Mucosa of rectum (tissue), 2 donors: Measurements from ENCODE around the gene CLASRP.
"Not testable (repeated sequence)": the region's sequence is repeated elsewhere in the genome, so short reads cannot be mapped to it uniquely, and the experiment has no call there.

Experiments
- H3K27ac ChIP-seq, 2 donors: one replicate each; pipeline ENCODE4 v1.7.0; 2013; ENCODE audit warnings: inconsistent platforms in 2 of 2, low read depth in 2 of 2, low read length in 2 of 2
- H3K27me3 ChIP-seq, 2 donors: one replicate each; pipeline ENCODE4 v1.7.0; 2013; ENCODE audit warnings: low read length in 2 of 2; ENCODE audit not compliant: control insufficient read depth in 2 of 2, insufficient read depth in 2 of 2
- H3K36me3 ChIP-seq, 2 donors: one replicate each; pipeline ENCODE4 v1.7.0; 2013; ENCODE audit warnings: low read length in 2 of 2; ENCODE audit not compliant: control insufficient read depth in 2 of 2, insufficient read depth in 2 of 2
- H3K4me1 ChIP-seq, 2 donors: one replicate each; pipeline ENCODE4 v1.7.0; 2013; ENCODE audit warnings: low read length in 2 of 2, mild to moderate bottlenecking in 1 of 2; ENCODE audit not compliant: control insufficient read depth in 2 of 2, insufficient read depth in 2 of 2
- H3K4me3 ChIP-seq, 2 donors: one replicate each; pipeline ENCODE4 v1.7.0; 2013; ENCODE audit warnings: low read length in 2 of 2
- H3K9ac ChIP-seq, 2 donors: one replicate each; pipeline ENCODE4 v1.7.0; 2013; ENCODE audit warnings: low read length in 2 of 2, low read depth in 1 of 2, mild to moderate bottlenecking in 1 of 2
- H3K9me3 ChIP-seq, 2 donors: one replicate each; pipeline ENCODE4 v1.7.0; 2013; ENCODE audit warnings: low read length in 2 of 2; ENCODE audit not compliant: control insufficient read depth in 2 of 2
- donor health status: healthy.
- donor health status: Normal muscosa, but diverticular disease.

CLASRP gene

DNA sequence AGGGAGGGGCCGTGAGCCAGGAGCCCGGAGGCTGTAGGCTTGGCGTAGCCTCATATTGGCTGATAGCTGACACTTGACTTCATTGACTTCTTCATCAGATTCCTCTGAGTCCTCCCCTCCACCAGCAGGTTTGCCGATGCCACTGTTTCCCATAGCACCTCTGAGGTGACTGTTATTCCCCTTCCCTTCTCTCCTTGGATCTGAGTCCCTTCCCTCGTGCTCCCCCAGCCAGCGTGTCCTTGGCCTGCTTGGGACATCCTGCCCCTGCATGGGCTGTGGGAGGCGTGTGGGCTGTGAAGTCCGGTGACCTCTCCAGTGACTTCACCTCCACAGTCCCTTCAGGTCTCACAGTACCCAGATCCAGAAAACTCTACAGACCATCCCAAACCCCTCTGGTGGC, 63.0 kb downstream of the CLASRP start:
- Histone ChIP-seq H3K9ac (no peak overlapping the region), H3K36me3 (peaks cover 0 to under 1% of the 10 kb centered on the region in 2 donors), H3K9me3 (no peaks in the 10 kb centered on the region), H3K4me1 (peaks cover 45% of the 10 kb centered on the region in 2 donors), H3K27me3 (no peaks in the 10 kb centered on the region), H3K27ac (peak overlapping the region in 1 of 2 donors; percentile 75), H3K4me3 (no peak overlapping the region)

DNA sequence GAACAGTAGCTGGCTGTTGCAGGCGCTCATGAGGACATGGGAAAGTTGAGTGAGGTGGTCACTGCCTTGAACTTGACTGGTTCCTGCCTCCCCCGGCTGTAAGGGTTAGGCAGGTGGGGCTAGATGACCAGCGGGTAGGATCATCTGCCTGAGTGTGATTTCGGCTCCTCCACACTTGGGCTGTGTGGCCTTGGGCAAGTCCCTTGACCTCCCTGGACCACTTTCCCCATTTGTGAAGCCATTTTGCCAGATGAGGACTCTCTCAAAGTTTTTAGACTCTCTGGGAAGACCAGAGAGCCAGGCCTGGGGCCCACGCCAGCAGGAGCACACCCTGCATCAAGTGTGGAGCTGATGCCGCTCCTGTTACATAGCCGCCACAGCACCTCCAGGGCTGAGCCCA, 63.6 kb downstream of the CLASRP start:
- Histone ChIP-seq H3K27me3 (no peaks in the 10 kb centered on the region), H3K9ac (no peak overlapping the region), H3K27ac (no peak overlapping the region), H3K4me3 (no peak overlapping the region), H3K4me1 (peaks cover 43% of the 10 kb centered on the region in 2 donors), H3K9me3 (no peaks in the 10 kb centered on the region), H3K36me3 (no peaks in the 10 kb centered on the region)

DNA sequence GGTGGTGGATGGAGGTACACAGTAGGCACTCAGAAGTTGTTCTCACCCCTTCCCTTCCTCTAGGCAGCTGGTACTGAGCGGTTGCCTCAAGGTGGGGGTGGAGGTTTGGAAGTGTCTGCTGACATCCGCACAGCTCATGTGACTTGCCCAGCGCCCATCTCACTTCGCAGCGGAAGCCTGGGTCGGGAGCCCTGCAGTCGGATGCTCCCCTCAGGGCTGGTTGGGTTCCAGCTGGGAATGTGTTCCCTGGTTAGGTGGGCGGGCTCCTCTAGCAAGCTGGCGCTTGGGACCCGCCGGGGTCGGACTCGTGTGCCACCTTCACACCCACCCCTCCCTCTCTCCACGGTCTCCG, 64.3 kb downstream of the CLASRP start:
- no peaks in the 10 kb centered on the region for H3K9me3 ChIP-seq
- no peaks in the 10 kb centered on the region for H3K36me3 ChIP-seq
- peaks cover 42 to 43% of the 10 kb centered on the region in 2 donors for H3K4me1 ChIP-seq
- peak overlapping the region in 1 of 2 donors; percentile 20 for H3K4me3 ChIP-seq
- no peak overlapping the region for H3K9ac ChIP-seq
- no peaks in the 10 kb centered on the region for H3K27me3 ChIP-seq
- peak overlapping the region in 1 of 2 donors; percentile 17 for H3K27ac ChIP-seq

DNA sequence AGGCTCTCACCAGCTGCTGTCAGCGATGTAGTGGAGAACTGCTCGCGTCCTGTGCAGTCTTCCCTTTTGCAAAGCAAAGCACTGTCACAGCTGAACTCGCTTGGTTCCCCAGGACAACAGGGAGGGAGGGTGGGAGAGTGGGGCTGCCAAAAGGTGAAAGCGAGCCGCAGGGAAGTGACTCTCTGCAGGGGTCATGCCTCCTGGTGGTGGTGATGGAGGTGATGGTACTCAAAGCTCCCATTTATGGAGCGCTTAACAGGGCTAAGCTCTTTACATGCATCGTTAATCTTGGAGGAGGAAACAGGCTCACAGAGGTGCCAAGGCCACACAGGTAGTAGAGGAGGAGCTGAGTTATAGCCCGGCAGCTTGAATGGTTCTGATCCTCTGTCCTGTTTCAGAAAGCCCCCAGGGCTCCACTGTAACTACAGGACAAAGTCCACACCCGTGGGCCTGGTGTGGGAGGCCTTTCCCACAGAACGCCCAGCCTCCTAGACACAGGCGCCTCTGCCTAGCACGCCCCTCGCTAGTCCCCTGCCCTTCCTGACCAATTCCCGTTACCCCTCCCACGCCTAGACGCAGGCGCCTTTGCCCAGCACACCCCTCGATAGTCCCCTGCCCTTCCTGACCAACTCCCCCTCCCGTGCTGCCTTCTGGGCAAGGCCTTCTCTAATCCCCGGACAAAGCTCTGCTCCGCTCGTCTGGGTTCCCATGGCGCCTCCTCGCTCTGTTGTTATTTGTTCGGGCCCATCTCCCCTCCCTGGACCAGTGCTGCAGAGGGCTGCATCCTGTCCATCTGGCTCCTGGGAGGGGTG, 64.9 kb downstream of the CLASRP start:
- Histone ChIP-seq H3K4me1 (peaks cover 36 to 40% of the 10 kb centered on the region in 2 donors), H3K4me3 (peak overlapping the region in 1 of 2 donors; percentile 20), H3K27ac (peak overlapping the region in 1 of 2 donors; percentile 28), H3K36me3 (no peaks in the 10 kb centered on the region), H3K9ac (peak overlapping the region in 1 of 2 donors; percentile 9), H3K9me3 (no peaks in the 10 kb centered on the region), H3K27me3 (no peaks in the 10 kb centered on the region)

DNA sequence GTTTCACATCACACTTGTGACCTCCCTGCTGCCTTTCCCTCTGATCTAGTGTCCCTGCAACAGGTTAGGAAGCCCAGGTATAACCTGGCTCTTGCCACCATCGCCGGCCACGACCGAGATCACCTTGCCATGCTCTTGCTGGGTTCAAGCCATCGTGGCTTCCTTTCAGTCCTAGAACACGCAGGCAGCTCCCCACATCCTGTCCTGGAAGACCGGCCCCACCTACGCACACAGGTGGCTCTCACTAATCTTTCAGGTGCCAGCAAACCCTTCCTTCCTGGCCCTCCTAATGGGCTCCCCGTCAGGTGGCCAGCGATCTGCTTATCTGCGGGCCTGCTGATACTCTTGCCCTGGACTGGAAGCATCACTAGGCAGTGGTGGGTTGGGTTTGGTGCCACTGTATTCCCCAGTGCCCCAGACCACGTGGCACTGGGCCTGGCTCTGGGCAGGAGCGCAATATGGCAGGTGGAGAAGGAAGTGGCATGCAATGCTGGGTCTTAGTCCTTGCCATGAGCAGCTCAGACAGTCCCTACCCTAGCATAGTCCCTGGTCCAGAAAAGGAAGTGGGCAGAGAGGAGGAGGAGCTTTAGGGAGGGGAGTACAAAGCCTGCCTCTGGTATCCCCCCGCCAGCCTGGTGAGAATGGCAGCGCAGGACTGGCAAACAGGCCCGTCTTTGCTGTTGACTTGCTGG, 66.0 kb downstream of the CLASRP start:
- Histone ChIP-seq H3K4me1 (peaks cover 36 to 40% of the 10 kb centered on the region in 2 donors), H3K9me3 (no peaks in the 10 kb centered on the region), H3K27ac (peak overlapping the region in 1 of 2 donors; percentile 35), H3K27me3 (no peaks in the 10 kb centered on the region), H3K4me3 (no peak overlapping the region), H3K36me3 (no peaks in the 10 kb centered on the region), H3K9ac (peak overlapping the region in 1 of 2 donors; percentile 12)

DNA sequence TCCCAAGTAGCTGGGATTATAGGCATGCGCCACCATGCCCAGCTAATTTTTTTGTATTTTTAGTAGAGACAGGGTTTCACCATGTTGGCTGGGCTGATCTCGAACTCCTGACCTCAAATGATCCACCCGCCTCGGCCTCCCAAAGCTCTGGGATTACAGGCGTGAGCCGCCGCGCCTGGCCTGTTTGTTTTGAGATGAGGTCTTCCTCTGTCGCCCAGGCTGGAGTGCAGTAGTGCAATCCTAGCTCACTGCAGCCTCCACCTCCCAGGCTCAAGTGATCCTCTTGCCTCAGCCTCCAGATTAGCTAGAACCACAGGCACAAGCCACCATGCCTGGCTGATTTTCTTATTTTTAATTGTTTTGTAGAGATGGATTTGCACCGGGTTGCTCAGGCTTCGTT, 67.5 kb downstream of the CLASRP start:
- not testable (repeated sequence) for H3K9me3 ChIP-seq, H3K27ac ChIP-seq, H3K36me3 ChIP-seq, H3K9ac ChIP-seq, H3K27me3 ChIP-seq, H3K4me3 ChIP-seq
- H3K4me1 ChIP-seq: peaks cover 27 to 31% of the 10 kb centered on the region in 2 donors

DNA sequence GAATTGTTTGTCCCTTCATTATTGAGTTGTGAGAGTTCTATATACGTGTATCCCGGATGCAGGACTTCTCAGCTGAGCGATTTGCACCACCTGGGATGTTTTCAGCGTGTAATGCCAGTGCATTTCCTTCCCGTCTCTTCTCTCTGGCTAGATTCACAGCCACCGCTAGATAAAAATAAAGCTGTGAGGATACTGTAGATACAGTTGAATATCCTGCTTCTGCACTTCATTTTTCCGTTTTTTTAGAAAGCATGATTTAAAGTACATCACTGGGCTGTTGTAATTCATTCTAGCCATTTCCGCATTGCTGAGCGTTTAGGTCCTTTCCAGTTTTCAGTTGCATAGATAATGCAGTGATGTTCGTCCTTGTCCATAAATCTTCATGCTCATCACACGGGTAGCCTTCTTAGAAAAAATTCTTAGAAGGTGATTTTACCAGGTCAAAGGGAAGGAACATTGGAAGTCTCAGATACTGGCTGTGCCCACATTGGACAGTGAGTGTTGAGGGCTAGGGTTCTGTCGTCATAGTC, 68.8 kb downstream of the CLASRP start:
- H3K4me3 ChIP-seq: no peak overlapping the region
- H3K27me3 ChIP-seq: no peaks in the 10 kb centered on the region
- H3K27ac ChIP-seq: no peak overlapping the region
- no peaks in the 10 kb centered on the region for H3K9me3 ChIP-seq
- no peak overlapping the region for H3K9ac ChIP-seq
- peaks cover 32 to 35% of the 10 kb centered on the region in 2 donors for H3K4me1 ChIP-seq
- no peaks in the 10 kb centered on the region for H3K36me3 ChIP-seq

DNA sequence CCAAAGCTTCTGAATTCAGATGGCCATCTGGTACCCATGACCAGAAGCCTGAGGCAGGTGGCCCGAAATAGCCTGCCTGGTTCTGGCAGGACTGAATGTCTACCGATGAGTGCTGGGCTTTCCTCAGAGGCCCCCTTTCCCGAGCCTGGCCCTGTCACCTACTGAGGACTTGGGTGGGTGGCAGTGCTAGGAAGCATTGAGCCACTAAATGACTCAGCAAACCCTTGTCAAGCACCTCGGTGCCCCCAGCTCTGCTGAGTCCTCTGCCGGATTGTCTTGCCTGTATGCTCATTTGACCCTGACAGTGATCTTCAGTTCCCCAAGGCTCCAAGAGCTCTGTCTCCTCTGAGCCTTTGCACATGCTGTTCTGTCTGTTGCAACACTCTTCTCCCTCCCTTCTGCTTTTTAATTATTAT, 72.0 kb downstream of the CLASRP start:
- H3K4me3 ChIP-seq: no peak overlapping the region
- H3K9ac ChIP-seq: no peak overlapping the region
- H3K36me3 ChIP-seq: no peaks in the 10 kb centered on the region
- H3K27me3 ChIP-seq: no peaks in the 10 kb centered on the region
- H3K27ac ChIP-seq: no peak overlapping the region
- H3K9me3 ChIP-seq: no peaks in the 10 kb centered on the region
- H3K4me1 ChIP-seq: peaks cover 32% of the 10 kb centered on the region in 2 donors

DNA sequence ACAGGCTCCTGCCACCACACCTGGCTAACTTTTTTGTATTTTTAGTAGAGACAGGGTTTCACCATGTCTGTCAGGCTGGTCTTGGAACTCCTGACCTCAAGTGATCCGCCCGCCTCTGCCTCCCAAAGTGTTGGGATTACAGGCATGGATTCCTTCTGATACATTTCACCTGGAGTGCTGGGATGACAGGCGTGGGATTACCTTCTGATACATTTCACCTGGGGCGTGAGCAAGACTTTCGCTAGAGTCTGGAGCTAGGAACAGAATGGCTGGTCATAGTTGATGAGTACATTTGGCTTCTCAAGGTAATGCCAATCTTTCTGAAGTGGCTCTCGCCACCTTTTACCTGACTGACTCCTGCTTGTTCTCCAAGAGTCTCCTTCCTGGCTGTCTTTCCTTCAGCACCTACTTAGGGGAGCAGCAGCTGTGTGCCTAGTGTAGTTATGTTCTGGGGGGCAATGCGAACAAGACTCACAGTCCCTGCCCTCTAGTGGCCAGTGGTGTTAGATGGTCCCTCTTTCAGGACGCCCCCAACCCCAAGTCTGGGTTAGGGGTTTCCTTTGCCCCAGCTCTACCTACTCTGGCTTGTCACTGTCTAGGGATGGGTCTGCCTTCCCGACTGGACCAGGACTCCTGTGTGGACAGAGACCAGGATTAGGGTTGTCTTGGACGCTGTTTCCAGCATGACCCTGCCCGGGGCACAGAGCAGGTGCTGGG, 73.4 kb downstream of the CLASRP start:
- H3K4me3 ChIP-seq: no peak overlapping the region
- no peaks in the 10 kb centered on the region for H3K9me3 ChIP-seq
- H3K27me3 ChIP-seq: no peaks in the 10 kb centered on the region
- peaks cover 34 to 39% of the 10 kb centered on the region in 2 donors for H3K4me1 ChIP-seq
- H3K36me3 ChIP-seq: no peaks in the 10 kb centered on the region
- no peak overlapping the region for H3K9ac ChIP-seq
- H3K27ac ChIP-seq: peak overlapping the region; percentile 65 to 83
